IPS-15b (cell line): Measurements from ENCODE around the gene HCAR2.
"Not testable (repeated sequence)": the region's sequence is repeated elsewhere in the genome, so short reads cannot be mapped to it uniquely, and the experiment has no call there.

Experiments
- H3K27me3 ChIP-seq: one replicate; pipeline ENCODE4 v1.6.1; 2013; ENCODE audit warnings: low read length; ENCODE audit not compliant: control insufficient read depth, insufficient read depth
- H3K36me3 ChIP-seq: one replicate; pipeline ENCODE4 v1.6.1; 2013; ENCODE audit warnings: low read length; ENCODE audit not compliant: control insufficient read depth, insufficient read depth
- H3K4me1 ChIP-seq: one replicate; pipeline ENCODE4 v1.6.1; 2013; ENCODE audit warnings: mild to moderate bottlenecking, low read length; ENCODE audit not compliant: control insufficient read depth, insufficient read depth
- H3K4me3 ChIP-seq: one replicate; pipeline ENCODE4 v1.5.1; 2013; ENCODE audit warnings: low read depth, low read length
- H3K9ac ChIP-seq: one replicate; pipeline ENCODE4 v1.6.1; 2013; ENCODE audit warnings: low read depth, mild to moderate bottlenecking, low read length
- H3K9me3 ChIP-seq: one replicate; pipeline ENCODE4 v1.6.1; 2013; ENCODE audit warnings: mild to moderate bottlenecking, low read length; ENCODE audit not compliant: control insufficient read depth, insufficient read depth

Gene HCAR2

DNA sequence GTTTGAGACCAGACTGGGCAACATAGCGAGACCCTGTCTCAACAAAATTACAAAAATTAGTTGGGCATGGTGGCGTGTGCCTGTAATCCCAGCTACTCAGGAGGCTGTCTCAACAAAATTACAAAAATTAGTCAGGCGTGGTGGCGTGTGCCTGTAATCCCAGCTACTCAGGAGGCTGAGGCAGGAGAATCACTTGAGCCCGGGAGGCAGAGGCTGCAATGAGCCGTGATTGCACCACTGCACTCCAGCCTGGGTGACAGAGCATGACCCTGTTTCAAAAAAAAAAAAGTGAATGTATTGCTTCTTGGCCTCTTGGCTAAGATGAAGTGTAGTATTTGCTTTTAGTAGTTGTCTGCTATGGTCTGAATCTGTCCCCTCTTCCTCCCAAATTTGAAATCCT is 22.2 kb downstream of the HCAR2 start:
- H3K4me3 ChIP-seq, H3K36me3 ChIP-seq, H3K4me1 ChIP-seq, H3K27me3 ChIP-seq, H3K9ac ChIP-seq, H3K9me3 ChIP-seq: not testable (repeated sequence)

DNA sequence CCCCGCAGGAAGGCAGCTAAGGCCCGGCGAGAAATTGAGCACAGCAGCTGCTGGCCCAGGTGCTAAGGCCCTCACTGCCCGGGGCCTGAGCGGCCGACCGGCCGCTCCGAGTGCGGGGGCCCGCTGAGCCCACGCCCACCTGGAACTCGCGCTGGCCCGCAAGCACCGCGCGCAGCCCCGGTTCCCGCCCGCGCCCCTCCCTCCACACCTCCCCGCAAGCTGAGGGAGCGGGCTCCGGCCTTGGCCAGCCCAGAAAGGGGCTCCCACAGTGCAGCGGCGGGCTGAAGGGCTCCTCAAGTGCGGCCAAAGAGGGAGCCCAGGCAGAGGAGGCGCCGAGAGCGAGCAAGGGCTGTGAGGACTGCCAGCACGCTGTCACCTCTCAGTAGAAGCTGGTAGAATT is 26.4 kb downstream of the HCAR2 start:
- not testable (repeated sequence) for H3K27me3 ChIP-seq

DNA sequence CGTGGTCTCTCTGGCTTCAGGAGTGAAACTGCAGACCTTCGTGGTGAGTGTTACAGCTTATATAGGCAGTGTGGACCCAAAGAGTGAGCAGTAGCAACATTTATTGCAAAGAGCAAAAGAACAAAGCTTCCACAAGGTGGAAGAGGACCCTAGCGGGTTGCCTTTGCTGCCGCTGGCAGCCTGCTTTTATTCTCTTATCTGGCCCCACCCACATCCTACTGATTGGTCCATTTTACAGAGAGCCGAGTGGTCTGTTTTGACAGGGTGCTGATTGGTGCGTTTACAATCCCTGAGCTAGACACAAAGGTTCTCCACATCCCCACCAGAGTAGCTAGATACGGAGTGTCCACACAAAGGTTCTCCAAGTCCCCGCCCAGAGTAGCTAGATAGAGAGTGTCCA is 27.1 kb downstream of the HCAR2 start:
- H3K27me3 ChIP-seq, H3K4me1 ChIP-seq, H3K9ac ChIP-seq, H3K4me3 ChIP-seq, H3K36me3 ChIP-seq, H3K9me3 ChIP-seq: not testable (repeated sequence)

More for the DNA sequence above, 26.4 kb downstream of the HCAR2 start:
- H3K4me1 ChIP-seq, H3K9ac ChIP-seq, H3K4me3 ChIP-seq, H3K9me3 ChIP-seq, H3K36me3 ChIP-seq: not testable (repeated sequence)

DNA sequence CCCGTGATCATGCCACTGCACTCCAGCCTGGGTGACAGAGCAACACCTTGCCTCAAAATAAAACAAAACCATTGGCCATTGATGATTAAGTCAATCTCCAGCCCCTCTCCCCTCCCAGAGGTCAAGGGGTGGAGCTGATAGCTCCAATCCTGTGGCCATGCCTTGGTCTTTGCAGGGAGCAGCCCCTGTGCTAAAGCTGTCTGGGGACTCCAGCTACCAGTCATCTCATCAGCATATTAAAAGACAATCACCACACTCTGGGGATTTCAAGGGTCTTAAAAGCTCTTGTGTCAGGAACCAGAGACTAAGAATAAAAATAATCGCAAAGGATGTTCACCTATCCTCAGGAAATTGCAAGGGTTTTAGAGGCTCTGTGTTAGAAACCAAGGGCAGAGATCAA is 30.6 kb downstream of the HCAR2 start:
- Histone ChIP-seq H3K9ac (no peak overlapping the region), H3K4me1 (peaks cover 3% of the 10 kb centered on the region), H3K9me3 (no peaks in the 10 kb centered on the region)

DNA sequence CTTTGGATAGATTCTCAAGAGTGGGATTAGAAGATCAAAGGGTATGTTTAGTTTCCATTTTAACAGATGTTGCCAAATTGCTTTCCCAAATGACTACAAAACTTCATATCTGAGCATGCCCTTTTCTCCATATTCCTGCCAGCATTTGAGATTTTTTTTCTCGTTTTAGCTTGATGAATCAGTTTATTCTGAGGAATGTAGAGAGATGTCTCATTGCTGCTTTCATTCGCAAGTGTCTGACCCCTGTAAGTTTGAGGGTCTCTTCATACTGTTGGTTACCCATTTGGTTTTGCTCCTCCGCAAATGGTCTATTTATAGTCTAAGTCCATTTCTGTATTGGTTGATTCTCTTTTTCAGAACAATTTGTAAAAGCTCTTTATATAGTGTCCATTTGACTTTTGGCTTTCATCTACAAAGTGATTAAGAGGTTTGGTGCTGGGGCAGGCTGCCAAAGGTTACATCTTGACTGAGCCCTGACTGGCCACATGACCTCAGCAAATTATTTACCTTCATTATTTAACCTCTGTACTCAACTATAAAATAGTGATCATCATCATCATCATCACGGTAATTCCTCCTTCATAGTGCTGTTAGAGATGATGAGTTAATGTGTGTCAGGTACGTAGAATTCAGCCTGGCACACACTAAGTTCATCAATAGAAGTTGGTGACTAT is 33.6 kb downstream of the HCAR2 start:
- no peak overlapping the region for H3K4me3 ChIP-seq
- H3K36me3 ChIP-seq = no peaks in the 10 kb centered on the region
- H3K9ac ChIP-seq = no peak overlapping the region
- peaks cover 3% of the 10 kb centered on the region for H3K4me1 ChIP-seq
- no peaks in the 10 kb centered on the region for H3K27me3 ChIP-seq
- no peaks in the 10 kb centered on the region for H3K9me3 ChIP-seq

More for the DNA sequence above, 30.6 kb downstream of the HCAR2 start:
- Histone ChIP-seq H3K4me3 (no peak overlapping the region), H3K27me3 (no peaks in the 10 kb centered on the region), H3K36me3 (no peaks in the 10 kb centered on the region)

DNA sequence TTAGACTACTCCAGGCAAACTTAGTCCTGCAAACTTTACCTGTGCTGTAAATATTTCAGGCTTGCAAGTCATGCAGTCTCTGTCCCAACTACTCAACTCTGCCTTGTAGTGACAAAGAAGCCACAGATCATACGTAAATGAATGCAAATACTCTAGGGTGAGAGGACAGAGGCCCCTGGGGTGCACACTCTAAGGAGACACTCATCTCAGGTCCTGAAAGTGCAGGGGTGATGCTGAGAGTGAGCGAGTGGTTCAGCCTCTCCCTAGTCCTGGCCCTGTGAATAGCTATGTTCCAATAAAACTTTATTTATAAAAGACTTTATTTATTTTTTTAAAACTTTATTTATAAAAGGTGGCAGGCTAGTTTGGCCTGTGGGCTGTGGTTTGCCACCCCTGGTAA is 34.9 kb downstream of the HCAR2 start:
- H3K4me1 ChIP-seq = peaks cover 3% of the 10 kb centered on the region
- no peaks in the 10 kb centered on the region for H3K9me3 ChIP-seq
- no peaks in the 10 kb centered on the region for H3K27me3 ChIP-seq

DNA sequence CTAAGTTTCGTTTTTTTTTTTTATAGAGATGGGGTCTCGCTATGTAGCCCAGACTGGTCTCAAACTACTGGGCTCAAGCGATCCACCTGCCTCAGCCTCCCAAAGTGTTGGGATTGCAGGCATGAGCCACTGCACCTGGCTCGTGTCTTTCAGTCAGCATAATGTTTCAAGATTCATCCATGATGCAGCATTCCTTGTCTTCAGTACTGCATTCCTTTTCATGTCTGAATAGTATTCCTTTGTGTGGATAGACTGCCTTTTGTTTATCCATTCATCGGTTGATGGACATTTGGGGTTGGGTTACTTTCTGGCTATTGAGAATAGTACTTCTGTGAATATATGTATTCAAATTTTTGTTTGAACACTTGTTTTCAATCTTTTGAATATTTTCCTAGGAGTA is 37.4 kb downstream of the HCAR2 start:
- Histone ChIP-seq H3K27me3 (no peaks in the 10 kb centered on the region), H3K9ac (no peak overlapping the region), H3K4me3 (no peak overlapping the region), H3K36me3 (no peaks in the 10 kb centered on the region), H3K4me1 (no peaks in the 10 kb centered on the region), H3K9me3 (no peaks in the 10 kb centered on the region)

More for the DNA sequence above, 34.9 kb downstream of the HCAR2 start:
- Histone ChIP-seq H3K4me3 (no peak overlapping the region), H3K9ac (no peak overlapping the region), H3K36me3 (no peaks in the 10 kb centered on the region)

DNA sequence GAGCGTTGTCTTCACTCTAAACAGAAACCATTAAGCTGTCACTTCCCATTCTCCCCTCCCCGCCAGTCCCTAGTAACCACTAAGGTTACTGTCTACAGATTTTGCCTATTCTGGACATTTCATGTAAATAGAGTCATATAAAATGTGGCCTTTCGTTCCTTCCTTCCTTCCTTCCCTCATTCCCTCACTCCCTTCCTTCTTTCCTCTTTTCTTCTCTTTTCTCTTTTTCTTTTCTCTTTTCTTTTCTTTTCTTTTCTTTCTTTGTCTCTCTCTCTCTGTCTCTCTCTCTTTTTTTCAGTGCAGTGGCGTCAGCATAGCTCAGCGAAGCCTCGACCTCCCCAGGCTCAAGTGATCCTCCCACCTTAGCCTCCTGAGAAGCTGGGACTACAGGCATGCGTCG is 37.8 kb downstream of the HCAR2 start:
- H3K4me1 ChIP-seq = no peaks in the 10 kb centered on the region
- H3K9ac ChIP-seq = no peak overlapping the region
- H3K36me3 ChIP-seq = no peaks in the 10 kb centered on the region
- no peak overlapping the region for H3K4me3 ChIP-seq
- H3K27me3 ChIP-seq = no peaks in the 10 kb centered on the region
- no peaks in the 10 kb centered on the region for H3K9me3 ChIP-seq

DNA sequence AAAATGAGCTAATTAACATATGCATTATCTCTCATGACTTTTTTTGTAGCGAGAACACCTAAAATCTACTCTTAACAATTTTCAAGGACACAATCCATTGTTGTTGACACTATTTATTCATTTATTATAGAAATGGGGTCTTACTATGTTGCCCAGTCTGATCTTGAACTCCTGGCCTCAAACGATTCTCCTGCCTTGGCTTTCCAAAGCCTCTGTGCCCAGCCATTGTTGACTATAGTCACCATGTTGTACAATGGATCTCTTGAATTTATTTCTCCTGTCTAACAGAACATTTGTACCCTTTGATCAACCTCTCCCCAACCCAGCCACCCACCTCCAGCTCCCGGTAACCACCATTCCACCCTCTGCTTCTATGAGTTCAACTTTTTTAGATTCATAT is 41.2 kb downstream of the HCAR2 start:
- no peak overlapping the region for H3K9ac ChIP-seq
- H3K36me3 ChIP-seq = no peaks in the 10 kb centered on the region
- no peaks in the 10 kb centered on the region for H3K9me3 ChIP-seq
- H3K4me1 ChIP-seq = no peaks in the 10 kb centered on the region
- no peaks in the 10 kb centered on the region for H3K27me3 ChIP-seq
- H3K4me3 ChIP-seq = no peak overlapping the region

DNA sequence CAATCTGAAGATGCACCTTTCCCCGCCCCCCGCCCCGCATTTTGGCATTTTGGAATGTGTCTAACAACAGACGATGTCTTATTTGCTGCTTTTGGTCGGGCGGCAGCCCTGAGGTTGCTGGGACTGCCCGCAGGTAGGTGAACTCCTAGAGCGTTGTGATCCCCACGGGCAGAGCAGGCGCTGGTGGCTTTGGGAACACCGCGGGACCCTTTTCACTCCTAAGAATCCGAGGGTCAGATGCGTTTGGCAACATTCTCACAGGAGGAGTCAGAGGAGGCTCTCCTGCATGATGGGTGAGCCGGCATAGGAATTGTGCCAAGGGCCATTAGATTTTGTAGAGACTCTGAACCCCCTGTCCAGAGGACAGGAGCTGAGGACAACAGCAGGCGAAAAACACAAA is 41.9 kb downstream of the HCAR2 start:
- Histone ChIP-seq H3K36me3 (no peaks in the 10 kb centered on the region), H3K4me1 (no peaks in the 10 kb centered on the region), H3K27me3 (no peaks in the 10 kb centered on the region), H3K9ac (no peak overlapping the region), H3K9me3 (no peaks in the 10 kb centered on the region), H3K4me3 (no peak overlapping the region)

DNA sequence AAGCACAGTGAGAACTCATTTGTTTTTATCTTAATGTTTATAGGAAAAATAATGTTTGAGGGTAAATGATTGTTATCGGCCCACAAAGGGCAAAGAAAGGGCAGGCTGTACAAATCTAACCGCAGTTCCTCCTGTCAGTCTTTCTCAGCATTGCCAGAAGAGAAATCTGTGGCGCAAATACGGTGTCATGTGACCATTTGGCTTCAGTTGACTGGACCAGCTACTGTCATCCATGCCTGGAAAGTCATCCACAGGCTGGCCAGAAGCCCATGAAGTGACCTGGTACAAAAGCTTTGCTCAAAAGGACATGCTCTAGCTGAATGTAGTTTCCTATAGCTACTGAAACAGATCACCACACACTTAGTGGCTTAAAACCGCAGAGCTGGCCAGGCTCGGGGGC is 43.6 kb downstream of the HCAR2 start:
- Histone ChIP-seq H3K36me3 (no peaks in the 10 kb centered on the region), H3K9ac (no peak overlapping the region), H3K4me3 (no peak overlapping the region), H3K4me1 (no peaks in the 10 kb centered on the region), H3K27me3 (no peaks in the 10 kb centered on the region), H3K9me3 (no peaks in the 10 kb centered on the region)

DNA sequence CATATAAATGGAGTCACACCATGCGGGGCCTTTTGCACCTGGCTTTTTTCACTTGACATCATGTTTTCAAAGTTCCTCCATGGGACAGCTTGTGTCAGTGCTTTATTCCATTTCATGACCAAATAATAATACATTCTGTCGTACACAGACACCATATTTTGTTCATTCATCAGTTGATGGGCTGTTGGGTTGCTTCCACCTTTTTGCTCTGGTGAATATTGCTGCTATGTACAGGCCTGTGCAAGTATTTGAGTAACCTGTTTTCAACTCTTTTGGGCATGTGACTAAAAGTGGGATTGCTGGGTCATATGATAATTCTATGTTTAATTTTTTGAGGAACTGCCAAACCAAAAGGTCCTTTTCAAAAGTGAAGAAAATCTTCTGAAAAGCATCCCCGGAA is 46.9 kb downstream of the HCAR2 start:
- Histone ChIP-seq H3K27me3 (no peaks in the 10 kb centered on the region), H3K9ac (no peak overlapping the region), H3K9me3 (no peaks in the 10 kb centered on the region), H3K4me1 (no peaks in the 10 kb centered on the region), H3K36me3 (no peaks in the 10 kb centered on the region), H3K4me3 (no peak overlapping the region)
